GM12892 (cell line): ENCODE data around the gene KRTAP5-4.

ENCODE experiments used
- POLR2A ChIP-seq: IDR thresholded peaks from 2 replicates; pipeline ENCODE4 v1.6.1; 2011; ENCODE audit warnings: low read depth, low read length, control low read depth
- POLR2AphosphoS5 ChIP-seq: IDR thresholded peaks from 2 replicates; pipeline ENCODE4 v1.6.1; 2011; ENCODE audit warnings: low read depth, low read length, control low read depth

GRCh38 chr11:1597331-1597993 lies 24.5 kb downstream of the KRTAP5-4 start:
- TF ChIP-seq POLR2A (no peak), POLR2AphosphoS5 (no peak)
